Measurements from ENCODE around the gene CACFD1. TPM values are rescaled to one million over a fixed set of nuclear protein-coding genes. Genes with fewer than 3 reads are reported as not detected.

CACFD1 gene
- total and polyA plus RNA-seq, 2 of the 13 experiments (the other 11 are each of a cell fraction or from before 2014, with no cell fraction given), result 13.8 to 14.6 TPM

GRCh38 chr9:133448487-133448972 lies 11.2 kb upstream of the CACFD1 start (continued):
- TF ChIP-seq NONO (IDR thresholded peaks at IDR 0.05) (no peak), NONO (CRISPR knock-in tag; conservative IDR thresholded peaks at IDR 0.05) (peak; percentile 53; the same call in 1 of the 2 replicates), HCFC1 (IDR thresholded peaks at IDR 0.05; ENCODE audit: low read depth, low read length) (no peak), PHF8 (CRISPR knock-in tag; IDR thresholded peaks at IDR 0.05) (peak; percentile 48; the same call in 1 of the 2 replicates), ZFX (CRISPR knock-in tag; IDR thresholded peaks at IDR 0.05; ENCODE audit: low read depth) (peak; percentile 79), PAXIP1 (CRISPR knock-in tag; conservative IDR thresholded peaks at IDR 0.05) (peak; percentile 45; the same call in 1 of the 2 replicates), ARNT (IDR thresholded peaks at IDR 0.05) (no peak), ZNF660 (CRISPR knock-in tag; IDR thresholded peaks at IDR 0.05; ENCODE audit: borderline replicate concordance, low read depth) (no peak), PRDM15 (CRISPR knock-in tag; IDR thresholded peaks at IDR 0.05) (no peak), ZNF512B (CRISPR knock-in tag; IDR thresholded peaks at IDR 0.05; ENCODE audit: borderline replicate concordance) (0 out of 2 replicates have a peak, but pooled peaks have one; percentile 36)
- TF ChIP-seq, protein P1, sequence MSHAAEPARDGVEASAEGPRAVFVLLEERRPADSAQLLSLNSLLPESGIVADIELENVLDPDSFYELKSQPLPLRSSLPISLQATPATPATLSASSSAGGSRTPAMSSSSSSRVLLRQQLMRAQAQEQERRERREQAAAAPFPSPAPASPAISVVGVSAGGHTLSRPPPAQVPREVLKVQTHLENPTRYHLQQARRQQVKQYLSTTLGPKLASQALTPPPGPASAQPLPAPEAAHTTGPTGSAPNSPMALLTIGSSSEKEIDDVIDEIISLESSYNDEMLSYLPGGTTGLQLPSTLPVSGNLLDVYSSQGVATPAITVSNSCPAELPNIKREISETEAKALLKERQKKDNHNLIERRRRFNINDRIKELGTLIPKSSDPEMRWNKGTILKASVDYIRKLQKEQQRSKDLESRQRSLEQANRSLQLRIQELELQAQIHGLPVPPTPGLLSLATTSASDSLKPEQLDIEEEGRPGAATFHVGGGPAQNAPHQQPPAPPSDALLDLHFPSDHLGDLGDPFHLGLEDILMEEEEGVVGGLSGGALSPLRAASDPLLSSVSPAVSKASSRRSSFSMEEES (CRISPR knock-in tag; IDR thresholded peaks at IDR 0.05), result no peak
- TF ChIP-seq, protein P2, sequence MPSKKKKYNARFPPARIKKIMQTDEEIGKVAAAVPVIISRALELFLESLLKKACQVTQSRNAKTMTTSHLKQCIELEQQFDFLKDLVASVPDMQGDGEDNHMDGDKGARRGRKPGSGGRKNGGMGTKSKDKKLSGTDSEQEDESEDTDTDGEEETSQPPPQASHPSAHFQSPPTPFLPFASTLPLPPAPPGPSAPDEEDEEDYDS (CRISPR knock-in tag; IDR thresholded peaks at IDR 0.05), result 0 out of 2 replicates have a peak, but pooled peaks have one; percentile 25
- TF ChIP-seq, protein P3, sequence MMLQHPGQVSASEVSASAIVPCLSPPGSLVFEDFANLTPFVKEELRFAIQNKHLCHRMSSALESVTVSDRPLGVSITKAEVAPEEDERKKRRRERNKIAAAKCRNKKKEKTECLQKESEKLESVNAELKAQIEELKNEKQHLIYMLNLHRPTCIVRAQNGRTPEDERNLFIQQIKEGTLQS (CRISPR knock-in tag; IDR thresholded peaks at IDR 0.05), result 0 out of 2 replicates have a peak, but pooled peaks have one; percentile 39

All from HepG2 (cell line).